Measurements from ENCODE around the gene HOOK1.
"Not testable (repeated sequence)": the region's sequence is repeated elsewhere in the genome, so short reads cannot be mapped to it uniquely, and the experiment has no call there.

Gene HOOK1

DNA sequence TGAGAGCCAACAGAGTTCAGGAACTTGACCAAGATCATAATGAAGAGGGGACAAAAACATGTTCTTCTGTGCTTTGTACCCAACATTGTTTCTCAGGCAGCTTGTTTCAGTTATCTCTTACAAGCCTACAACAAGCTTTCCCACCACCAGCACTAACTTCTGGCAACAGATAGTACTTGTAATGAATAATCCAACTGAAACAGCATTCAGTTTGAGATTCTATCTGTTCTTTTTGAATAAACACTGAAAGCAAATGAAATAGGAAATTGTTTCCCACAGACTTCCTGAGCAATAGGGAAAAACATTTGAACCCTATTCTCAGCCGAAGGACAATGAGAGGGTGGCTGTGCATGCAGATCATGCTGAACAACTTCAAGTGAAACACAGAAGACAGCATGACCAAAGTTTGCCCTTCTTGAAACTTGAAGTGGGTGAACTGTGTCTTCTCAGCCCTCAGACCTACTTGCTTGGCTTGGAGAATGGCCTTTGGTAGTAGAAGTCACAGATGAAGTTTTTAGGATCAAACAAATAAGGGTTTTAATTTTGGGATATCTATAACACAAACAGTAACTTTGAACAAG is 11.2 kb upstream of the HOOK1 start:
- Mint-ChIP-seq H3K4me3 (no peak overlapping the region), H3K9me3 (no peaks in the 10 kb centered on the region), H3K4me1 (ENCODE audit: low read depth) (no peaks in the 10 kb centered on the region), H3K27me3 (ENCODE audit: low read depth) (peaks cover 15% of the 10 kb centered on the region), H3K27ac (no peak overlapping the region), H3K36me3 (ENCODE audit: low read depth) (no peaks in the 10 kb centered on the region)
- DNase-seq (ENCODE audit: low spot score), result no peak

- Mint-ChIP-seq H3K9me3 (no peaks in the 10 kb centered on the region), H3K27me3 (ENCODE audit: low read depth) (peaks cover 22% of the 10 kb centered on the region), H3K4me1 (ENCODE audit: low read depth) (no peaks in the 10 kb centered on the region), H3K36me3 (ENCODE audit: low read depth) (no peaks in the 10 kb centered on the region), H3K27ac (no peak overlapping the region), H3K4me3 (no peak overlapping the region)
- DNase-seq (ENCODE audit: low spot score), result no peak
Observed at GRCh38 chr1:59804301-59804700, 10.4 kb upstream of the HOOK1 start.

DNA sequence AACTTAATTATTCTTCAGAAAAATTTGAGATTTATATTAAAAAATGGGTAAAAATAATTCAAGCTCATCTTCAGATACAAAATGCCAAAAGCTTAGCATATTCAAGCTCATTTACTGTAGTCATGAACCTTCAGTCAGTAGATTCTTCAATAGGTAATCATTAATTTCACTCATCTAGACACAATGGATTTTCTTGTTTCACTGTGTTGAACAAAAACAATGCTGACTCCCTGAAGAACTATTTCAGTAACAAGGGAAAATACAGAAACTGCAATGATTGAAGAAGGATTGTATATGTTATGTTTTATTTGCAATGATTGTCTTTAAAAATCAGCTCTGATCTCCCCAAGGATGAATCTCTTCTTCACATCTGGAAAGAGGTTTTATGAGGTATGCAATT is 9.2 kb upstream of the HOOK1 start:
- no peaks in the 10 kb centered on the region for H3K4me1 Mint-ChIP-seq (ENCODE audit: low read depth)
- H3K27ac Mint-ChIP-seq, result no peak overlapping the region
- H3K36me3 Mint-ChIP-seq (ENCODE audit: low read depth), result no peaks in the 10 kb centered on the region
- DNase-seq (ENCODE audit: low spot score), result no peak
- H3K9me3 Mint-ChIP-seq, result no peaks in the 10 kb centered on the region
- peaks cover 19% of the 10 kb centered on the region for H3K27me3 Mint-ChIP-seq (ENCODE audit: low read depth)
- H3K4me3 Mint-ChIP-seq, result no peak overlapping the region

DNA sequence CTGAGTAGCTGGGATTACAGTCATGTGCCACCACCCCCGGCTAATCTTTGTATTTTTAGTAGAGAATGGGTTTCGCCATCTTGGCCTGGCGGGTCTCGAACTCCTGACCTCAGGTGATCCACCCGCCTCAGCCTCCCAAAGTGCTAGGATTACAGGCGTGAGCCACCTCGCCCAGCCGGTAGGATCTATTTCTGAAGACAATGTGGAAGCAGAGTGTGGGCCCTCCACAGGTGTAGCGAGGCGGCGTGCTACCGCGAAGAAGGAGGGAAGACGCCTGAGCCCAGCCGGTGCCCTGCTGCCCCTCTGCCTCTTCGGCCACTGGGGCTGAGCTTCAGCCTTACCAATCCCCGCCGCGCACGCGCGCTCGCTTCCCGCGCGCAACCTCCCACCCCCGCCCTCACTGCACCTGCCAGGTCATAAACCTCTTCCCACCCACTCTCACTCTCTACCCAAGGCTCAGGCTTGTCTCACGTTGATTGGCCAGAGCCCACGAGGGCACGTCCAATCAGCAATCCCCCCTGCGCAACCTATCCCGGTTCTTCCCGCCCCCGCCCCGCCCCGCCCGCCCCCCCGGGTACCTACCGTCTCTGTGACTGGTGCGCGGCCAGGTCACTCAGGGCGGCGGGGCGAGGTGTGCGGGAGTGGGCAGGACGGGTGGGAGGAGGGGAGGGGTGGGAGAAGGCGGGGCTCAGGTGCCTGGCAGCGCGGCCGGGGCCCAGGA is 409 bp upstream of the HOOK1 start:
- peak; percentile 69 for DNase-seq (ENCODE audit: low spot score)
- no peaks in the 10 kb centered on the region for H3K36me3 Mint-ChIP-seq (ENCODE audit: low read depth)
- H3K27me3 Mint-ChIP-seq (ENCODE audit: low read depth), result peaks cover 18% of the 10 kb centered on the region
- peak overlapping the region; percentile 73 for H3K27ac Mint-ChIP-seq
- H3K9me3 Mint-ChIP-seq, result no peaks in the 10 kb centered on the region
- H3K4me1 Mint-ChIP-seq (ENCODE audit: low read depth), result peaks cover 3% of the 10 kb centered on the region
- H3K4me3 Mint-ChIP-seq, result peak overlapping the region; percentile 88

- Mint-ChIP-seq H3K9me3 (no peaks in the 10 kb centered on the region), H3K27me3 (ENCODE audit: low read depth) (peaks cover 14% of the 10 kb centered on the region), H3K4me3 (no peak overlapping the region), H3K36me3 (ENCODE audit: low read depth) (no peaks in the 10 kb centered on the region), H3K27ac (no peak overlapping the region), H3K4me1 (ENCODE audit: low read depth) (peaks cover 3% of the 10 kb centered on the region)
- DNase-seq (ENCODE audit: low spot score), result no peak
Observed at GRCh38 chr1:59815892-59816291, 1.1 kb downstream of the HOOK1 start.

DNA sequence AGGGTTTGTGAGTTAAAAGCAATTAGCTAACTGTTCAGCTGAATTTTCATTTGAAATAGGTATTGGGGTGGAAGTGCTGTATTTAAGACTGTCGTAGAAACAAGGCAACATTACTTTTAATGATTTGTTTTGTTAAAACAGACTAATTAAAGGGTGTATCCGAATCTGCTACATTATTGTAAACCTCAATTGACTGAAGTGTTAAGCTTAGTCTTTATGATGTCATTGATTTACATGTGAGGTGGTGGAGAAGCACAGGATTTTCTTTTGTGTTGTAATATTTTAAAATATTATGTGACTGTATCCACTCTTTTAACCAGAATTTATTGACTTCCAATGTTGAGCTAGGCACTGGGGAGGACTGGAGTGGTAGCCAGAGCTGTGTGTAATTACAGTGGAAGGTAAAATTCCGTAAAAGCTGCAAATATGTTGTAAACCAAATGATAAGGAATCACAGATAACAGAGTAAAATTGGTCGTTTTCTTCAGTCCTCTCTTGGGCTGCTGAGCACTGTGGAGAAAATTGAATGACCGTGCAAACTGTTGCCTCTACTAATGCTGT is 1.6 kb downstream of the HOOK1 start:
- no peaks in the 10 kb centered on the region for H3K36me3 Mint-ChIP-seq (ENCODE audit: low read depth)
- H3K9me3 Mint-ChIP-seq, result no peaks in the 10 kb centered on the region
- H3K27me3 Mint-ChIP-seq (ENCODE audit: low read depth), result peaks cover 11% of the 10 kb centered on the region
- DNase-seq (ENCODE audit: low spot score), result no peak
- H3K4me1 Mint-ChIP-seq (ENCODE audit: low read depth), result peaks cover 3% of the 10 kb centered on the region
- no peak overlapping the region for H3K27ac Mint-ChIP-seq
- no peak overlapping the region for H3K4me3 Mint-ChIP-seq

DNA sequence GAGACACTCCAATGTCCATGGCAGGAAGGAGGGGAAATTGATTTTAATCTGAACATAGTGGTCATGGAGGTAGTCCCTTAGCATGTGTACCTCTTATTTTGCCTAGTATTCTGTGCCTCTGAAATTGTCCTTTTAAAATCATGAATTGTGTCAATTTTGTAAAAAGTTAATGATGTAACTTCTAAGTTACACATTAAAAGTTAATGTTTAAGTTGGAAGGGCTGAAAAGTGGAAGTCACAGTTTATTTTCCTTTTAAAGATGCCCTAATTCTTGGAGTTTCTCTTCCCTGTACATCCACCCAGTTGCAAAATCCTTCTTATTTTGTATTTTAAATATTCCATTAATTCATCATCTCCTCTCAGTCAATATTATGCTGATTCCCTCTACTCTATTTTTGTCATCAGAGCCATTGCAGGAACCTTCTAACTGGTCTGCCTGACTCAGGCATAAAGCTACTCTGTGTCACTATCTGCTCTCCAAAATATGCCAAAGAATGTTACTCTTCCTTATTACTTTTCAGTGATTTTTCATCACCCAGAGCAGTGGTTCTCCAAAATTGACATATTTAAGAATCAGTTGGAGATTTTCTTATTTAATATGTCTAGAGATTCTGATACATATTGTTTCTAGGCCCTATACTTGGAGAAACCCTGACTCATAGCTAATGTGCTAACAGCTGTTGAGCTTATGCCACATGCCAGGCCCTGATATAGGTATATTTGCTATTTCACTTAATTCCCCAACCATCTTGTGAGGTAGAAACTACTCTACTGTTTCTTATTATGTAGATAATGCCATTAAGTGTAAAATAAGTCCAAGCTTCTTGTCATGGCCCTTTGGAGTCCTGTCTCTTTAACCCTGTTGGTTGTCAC is 5.1 kb downstream of the HOOK1 start:
- no peak overlapping the region for H3K27ac Mint-ChIP-seq
- H3K36me3 Mint-ChIP-seq (ENCODE audit: low read depth), result no peaks in the 10 kb centered on the region
- no peaks in the 10 kb centered on the region for H3K9me3 Mint-ChIP-seq
- DNase-seq (ENCODE audit: low spot score), result no peak
- no peaks in the 10 kb centered on the region for H3K4me1 Mint-ChIP-seq (ENCODE audit: low read depth)
- no peaks in the 10 kb centered on the region for H3K27me3 Mint-ChIP-seq (ENCODE audit: low read depth)
- H3K4me3 Mint-ChIP-seq, result no peak overlapping the region

GRCh38 chr1:59827055-59827643 is 12.4 kb downstream of the HOOK1 start:
- no peaks in the 10 kb centered on the region for H3K36me3 Mint-ChIP-seq (ENCODE audit: low read depth)
- no peak for DNase-seq (ENCODE audit: low spot score)
- no peaks in the 10 kb centered on the region for H3K9me3 Mint-ChIP-seq
- H3K27me3 Mint-ChIP-seq (ENCODE audit: low read depth), result no peaks in the 10 kb centered on the region
- H3K4me3 Mint-ChIP-seq, result no peak overlapping the region
- no peak overlapping the region for H3K27ac Mint-ChIP-seq
- H3K4me1 Mint-ChIP-seq (ENCODE audit: low read depth), result no peaks in the 10 kb centered on the region

DNA sequence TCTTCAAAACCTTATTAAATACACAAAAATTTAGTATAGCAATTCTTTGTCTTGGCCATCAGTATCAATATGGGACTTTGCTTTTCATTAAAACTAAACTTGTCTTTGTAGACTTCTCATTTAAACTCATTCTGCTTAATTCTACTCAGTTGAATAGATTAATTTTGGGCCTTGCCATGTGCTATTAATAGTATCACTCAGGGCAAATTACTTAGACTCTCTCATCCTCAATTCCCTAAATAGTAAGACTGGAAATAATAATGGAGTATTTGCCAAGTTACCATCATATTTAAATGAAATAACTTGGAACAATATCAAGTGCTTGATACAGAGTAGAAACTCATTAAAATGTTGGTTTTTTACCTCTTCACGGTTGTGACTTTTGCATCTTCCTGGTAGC is 13.4 kb downstream of the HOOK1 start:
- H3K27me3 Mint-ChIP-seq (ENCODE audit: low read depth), result no peaks in the 10 kb centered on the region
- no peak overlapping the region for H3K4me3 Mint-ChIP-seq
- no peak for DNase-seq (ENCODE audit: low spot score)
- no peaks in the 10 kb centered on the region for H3K4me1 Mint-ChIP-seq (ENCODE audit: low read depth)
- no peak overlapping the region for H3K27ac Mint-ChIP-seq
- H3K9me3 Mint-ChIP-seq, result no peaks in the 10 kb centered on the region
- no peaks in the 10 kb centered on the region for H3K36me3 Mint-ChIP-seq (ENCODE audit: low read depth)

- DNase-seq (ENCODE audit: low spot score), result no peak
- H3K4me1 Mint-ChIP-seq (ENCODE audit: low read depth), result no peaks in the 10 kb centered on the region
- no peaks in the 10 kb centered on the region for H3K27me3 Mint-ChIP-seq (ENCODE audit: low read depth)
- H3K9me3 Mint-ChIP-seq, result no peaks in the 10 kb centered on the region
- no peaks in the 10 kb centered on the region for H3K36me3 Mint-ChIP-seq (ENCODE audit: low read depth)
- H3K4me3 Mint-ChIP-seq, result no peak overlapping the region
- no peak overlapping the region for H3K27ac Mint-ChIP-seq
Observed at GRCh38 chr1:59831529-59831928, 16.8 kb downstream of the HOOK1 start.

DNA sequence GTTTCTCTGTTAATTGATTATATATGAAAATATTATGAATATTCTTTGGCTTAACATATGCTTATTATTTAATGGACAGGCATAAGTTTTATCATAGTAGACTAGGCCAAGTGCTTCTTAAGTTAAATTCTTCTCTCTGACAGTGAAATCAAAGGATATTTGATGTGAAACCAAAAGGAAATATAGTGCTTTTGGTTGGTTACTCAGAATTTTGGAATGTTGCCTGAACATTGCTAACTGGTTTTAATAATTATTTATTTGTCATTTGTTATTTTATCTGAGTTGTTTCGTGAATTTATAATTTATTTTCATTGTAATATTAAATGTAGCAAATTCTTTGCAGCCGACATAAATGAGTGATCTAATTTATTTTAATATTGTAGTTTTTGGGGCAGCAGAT is 18.3 kb downstream of the HOOK1 start:
- no peak overlapping the region for H3K4me3 Mint-ChIP-seq
- H3K27me3 Mint-ChIP-seq (ENCODE audit: low read depth), result no peaks in the 10 kb centered on the region
- DNase-seq (ENCODE audit: low spot score), result no peak
- H3K36me3 Mint-ChIP-seq (ENCODE audit: low read depth), result no peaks in the 10 kb centered on the region
- H3K9me3 Mint-ChIP-seq, result no peaks in the 10 kb centered on the region
- H3K27ac Mint-ChIP-seq, result no peak overlapping the region
- no peaks in the 10 kb centered on the region for H3K4me1 Mint-ChIP-seq (ENCODE audit: low read depth)

GRCh38 chr1:59833991-59834390 is 19.2 kb downstream of the HOOK1 start:
- Mint-ChIP-seq H3K9me3 (no peaks in the 10 kb centered on the region), H3K27ac (no peak overlapping the region), H3K4me3 (no peak overlapping the region), H3K27me3 (ENCODE audit: low read depth) (no peaks in the 10 kb centered on the region), H3K4me1 (ENCODE audit: low read depth) (no peaks in the 10 kb centered on the region), H3K36me3 (ENCODE audit: low read depth) (no peaks in the 10 kb centered on the region)
- no peak for DNase-seq (ENCODE audit: low spot score)

- not testable (repeated sequence) for H3K27me3 Mint-ChIP-seq (ENCODE audit: low read depth); H3K27ac Mint-ChIP-seq; DNase-seq (ENCODE audit: low spot score); H3K4me3 Mint-ChIP-seq; H3K36me3 Mint-ChIP-seq (ENCODE audit: low read depth); H3K9me3 Mint-ChIP-seq; H3K4me1 Mint-ChIP-seq (ENCODE audit: low read depth)
Observed at GRCh38 chr1:59837857-59838256, 23.1 kb downstream of the HOOK1 start.

DNA sequence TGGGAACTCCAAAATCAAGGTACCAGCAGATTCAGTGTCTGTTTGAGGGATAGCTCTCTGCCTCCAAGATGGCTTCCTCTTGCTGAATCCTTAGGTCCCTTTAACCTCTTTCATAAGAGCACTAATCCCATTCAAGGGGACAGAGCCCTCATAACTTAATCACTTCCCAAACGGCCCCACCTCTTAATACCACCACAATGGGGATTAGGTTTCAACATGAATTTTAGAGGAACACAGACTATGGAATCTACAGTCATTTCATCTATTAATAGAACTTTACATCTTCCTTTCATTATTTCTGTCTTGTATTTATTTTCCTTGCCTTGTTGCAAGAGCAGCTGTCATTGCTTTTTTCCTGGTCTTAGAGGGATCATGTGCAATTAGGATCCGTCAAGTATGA is 30.3 kb downstream of the HOOK1 start:
- Mint-ChIP-seq H3K9me3 (no peaks in the 10 kb centered on the region), H3K27ac (no peak overlapping the region), H3K4me3 (no peak overlapping the region), H3K4me1 (ENCODE audit: low read depth) (no peaks in the 10 kb centered on the region), H3K27me3 (ENCODE audit: low read depth) (no peaks in the 10 kb centered on the region), H3K36me3 (ENCODE audit: low read depth) (no peaks in the 10 kb centered on the region)
- no peak for DNase-seq (ENCODE audit: low spot score)

All from T-helper 2 cell treated with Interferon-gamma antibody and Interleukin-4, amounts not matched to agents 5 μg/mL and 100 μg/mL, for 36 hours (primary cell).